Fibroblast of villous mesenchyme (primary cell): ENCODE results near the gene XAB2. TPM values are rescaled to one million over a fixed set of nuclear protein-coding genes. Genes with fewer than 3 reads are reported as not detected.
A peak's percentile ranks its signal among the peaks of the same experiment; 100 is the strongest.

Experiments used
- DNase-seq: peaks from one replicate; pipeline ENCODE4 v3.0.0-alpha.2; 2010; ENCODE audit warnings: low read depth
- H3K4me3 ChIP-seq: 2 replicates; pipeline ENCODE4 v1.5.1; 2011; ENCODE audit warnings: low read depth, mild to moderate bottlenecking, low read length
- CTCF ChIP-seq: IDR thresholded peaks from 2 replicates; pipeline ENCODE4 v1.5.1; 2012; ENCODE audit warnings: low read depth, mild to moderate bottlenecking, low read length; ENCODE audit not compliant: insufficient read depth
- total RNA-seq: library from RNA; depleted of rRNA; stranded (reverse); fragments of >200 nt; gene quantifications from 2 replicates; pipeline ENCODE4 v1.2.3, GENCODE V29; 2012

XAB2 gene
- total RNA-seq, 1 donor, result 32.0 TPM

- DNase-seq, result peak; percentile 8
- no peak for TF ChIP-seq CTCF
- no peak overlapping the region for H3K4me3 ChIP-seq
Measured at GRCh38 chr19:7602240-7602934, 27.0 kb downstream of the XAB2 start.

DNA sequence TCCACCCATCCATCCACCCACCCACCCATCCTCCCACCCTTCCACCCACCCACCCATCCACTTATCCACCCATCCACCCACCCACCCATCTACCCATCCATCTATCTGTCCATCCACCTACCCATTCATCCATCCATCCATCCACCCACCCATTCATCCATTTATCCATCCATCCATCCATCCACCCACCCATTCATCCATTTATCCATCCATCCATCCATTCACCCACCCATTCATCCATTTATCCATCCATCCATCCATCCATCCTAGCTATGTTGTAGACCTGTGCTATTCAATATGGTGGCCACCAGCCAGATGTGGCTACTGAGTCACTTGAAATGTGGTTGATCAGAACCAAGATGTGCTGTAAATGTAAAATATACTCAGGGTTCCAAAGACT, 28.6 kb downstream of the XAB2 start:
- TF ChIP-seq CTCF, result no peak
- H3K4me3 ChIP-seq, result no peak overlapping the region
- DNase-seq, result no peak

GRCh38 chr19:7598180-7598579, 31.2 kb downstream of the XAB2 start:
- no peak for DNase-seq
- no peak overlapping the region for H3K4me3 ChIP-seq
- no peak for TF ChIP-seq CTCF

DNA sequence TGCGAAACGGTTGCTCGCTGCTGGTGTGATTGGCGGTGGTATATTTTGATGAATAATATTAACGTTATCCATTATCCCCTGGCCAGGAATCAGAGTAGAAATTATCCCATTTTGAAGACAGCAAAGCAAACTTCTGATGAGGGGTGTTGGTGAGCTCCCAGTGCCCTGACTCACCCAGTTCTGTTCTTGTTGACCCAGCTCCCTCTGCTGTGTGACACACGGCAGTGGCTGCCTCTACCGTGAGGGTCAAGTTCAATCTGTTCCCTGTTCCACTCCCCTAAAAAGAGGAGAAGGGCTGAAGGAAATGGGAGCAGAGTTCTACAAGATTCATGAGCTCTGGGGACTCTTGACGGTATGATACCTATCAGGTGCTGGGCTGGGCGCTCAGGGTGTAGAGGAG, 31.7 kb downstream of the XAB2 start:
- no peak for DNase-seq
- no peak for TF ChIP-seq CTCF
- no peak overlapping the region for H3K4me3 ChIP-seq

DNA sequence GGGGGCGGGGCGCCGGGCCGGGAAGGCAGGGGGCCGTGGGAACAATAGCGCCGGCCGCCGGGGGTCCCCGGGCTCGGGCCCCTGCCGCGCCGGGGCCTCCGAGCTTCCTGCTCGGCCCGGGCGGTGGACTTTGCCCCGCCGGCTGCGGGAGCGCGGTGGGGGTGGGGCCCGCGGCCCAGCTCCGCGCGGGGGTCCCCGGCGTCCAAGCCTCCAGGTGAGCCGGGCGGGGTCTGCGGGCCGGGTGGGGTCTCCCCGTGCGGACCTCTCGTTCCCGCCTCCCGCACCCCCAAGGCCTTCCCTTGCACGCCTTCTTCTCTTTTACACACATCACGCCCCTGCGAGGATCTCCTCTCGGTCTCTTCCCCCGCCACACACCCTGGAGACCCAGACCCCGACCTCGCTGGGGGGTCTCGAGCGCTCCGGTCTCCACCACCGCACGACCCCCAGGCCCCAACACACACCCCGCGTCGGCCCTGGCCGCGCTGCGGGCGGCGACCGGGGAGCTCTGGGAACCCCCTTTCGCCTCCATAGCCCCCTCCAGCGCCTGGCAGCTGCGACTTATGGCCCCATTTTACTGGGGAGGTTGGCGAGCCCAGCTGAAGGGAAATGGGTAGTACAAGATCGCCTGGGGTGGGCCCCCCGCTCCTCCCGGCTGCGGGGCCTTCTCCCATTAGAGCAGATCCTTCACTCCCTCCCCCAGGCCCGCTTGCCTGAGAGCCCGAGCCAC, 33.0 kb downstream of the XAB2 start:
- TF ChIP-seq CTCF, result no peak
- no peak overlapping the region for H3K4me3 ChIP-seq
- DNase-seq, result no peak

DNA sequence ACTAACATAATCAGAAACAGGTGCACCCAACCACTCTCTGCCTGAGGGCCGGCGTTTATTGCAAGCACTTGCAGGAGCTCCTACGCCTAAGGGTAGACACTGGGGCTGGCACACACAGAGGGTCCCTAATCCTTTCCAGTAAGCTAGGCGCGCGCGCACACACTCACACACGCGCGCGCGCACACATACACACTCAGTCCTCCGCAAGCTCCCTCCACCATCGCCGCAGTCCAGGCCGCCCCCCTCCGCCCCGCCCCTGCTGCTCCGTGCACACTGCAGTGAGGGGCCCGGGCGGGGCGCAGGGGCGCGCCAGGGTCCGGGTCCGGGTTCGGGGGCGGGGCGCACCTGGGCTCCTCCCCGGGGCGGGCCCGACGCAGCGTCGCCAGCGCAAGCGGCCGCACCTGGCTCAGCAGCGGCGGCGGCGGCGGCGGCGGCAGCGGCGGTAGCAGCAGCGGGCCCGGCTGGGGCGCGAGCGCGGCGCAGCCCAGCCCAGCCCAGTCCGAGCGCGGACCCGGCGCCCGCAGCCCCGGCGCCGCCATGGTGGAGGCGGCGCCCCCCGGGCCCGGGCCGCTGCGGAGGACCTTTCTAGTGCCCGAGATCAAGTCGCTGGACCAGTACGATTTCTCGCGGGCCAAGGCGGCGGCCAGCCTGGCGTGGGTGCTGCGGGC, 33.7 kb downstream of the XAB2 start, which contains the start of gene CAMSAP3:
TSS of gene CAMSAP3 (plus strand) at position 398 of the 668 bp plus-strand sequence. CDS start at position 538, 140 bp downstream.
- peak; percentile 5 for DNase-seq
- no peak for TF ChIP-seq CTCF
- H3K4me3 ChIP-seq, result no peak within 1 kb of the TSS
